GM18508 (cell line): ENCODE results near the gene ZNF219.

ENCODE experiments used
- ATAC-seq: cut with Tn5 transposase; IDR thresholded peaks from one replicate; pipeline ENCODE4 v1.9.1; 2021; ENCODE audit warnings: moderate number of reproducible peaks; ENCODE audit not compliant: insufficient read depth, unreplicated experiment

The ZNF219 gene

GRCh38 chr14:21088687-21089086 is 9.8 kb downstream of the ZNF219 start:
- ATAC-seq: no peak

- no peak for ATAC-seq
Measured at GRCh38 chr14:21087294-21088091, 11.0 kb downstream of the ZNF219 start.

- no peak for ATAC-seq
Measured at GRCh38 chr14:21086908-21087293, 11.6 kb downstream of the ZNF219 start.

- ATAC-seq: no peak
Measured at GRCh38 chr14:21084998-21085853, 13.2 kb downstream of the ZNF219 start.

- ATAC-seq: no peak
Measured at GRCh38 chr14:21084396-21084795, 14.1 kb downstream of the ZNF219 start.

- ATAC-seq: no peak
Measured at GRCh38 chr14:21083565-21084325, 14.7 kb downstream of the ZNF219 start.

- ATAC-seq: no peak
Measured at GRCh38 chr14:21081521-21082142, 16.8 kb downstream of the ZNF219 start.

GRCh38 chr14:21078726-21079125 is 19.7 kb downstream of the ZNF219 start:
- ATAC-seq: no peak

GRCh38 chr14:21078287-21078686 is 20.2 kb downstream of the ZNF219 start:
- no peak for ATAC-seq

- ATAC-seq: no peak
Measured at GRCh38 chr14:21077672-21078071, 20.8 kb downstream of the ZNF219 start.

- no peak for ATAC-seq
Measured at GRCh38 chr14:21075719-21076437, 22.6 kb downstream of the ZNF219 start.

GRCh38 chr14:21074398-21075272 is 23.8 kb downstream of the ZNF219 start:
- no peak for ATAC-seq

- ATAC-seq: no peak
Measured at GRCh38 chr14:21073921-21074320, 24.5 kb downstream of the ZNF219 start.

GRCh38 chr14:21072781-21073339 is 25.6 kb downstream of the ZNF219 start:
- ATAC-seq: no peak

- ATAC-seq: no peak
Measured at GRCh38 chr14:21072031-21072473, 26.4 kb downstream of the ZNF219 start.

GRCh38 chr14:21071225-21072030 is 27.0 kb downstream of the ZNF219 start:
- peak; percentile 52 for ATAC-seq

GRCh38 chr14:21070610-21071224 is 27.7 kb downstream of the ZNF219 start:
- peak; percentile 4 for ATAC-seq
